K562 (cell line): ENCODE data around the gene KIF5C. TPM values are rescaled to one million over a fixed set of nuclear protein-coding genes. Genes with fewer than 3 reads are reported as not detected.

Source experiments
- ATAC-seq: fragments of 200-7000 bp; cut with Tn5 transposase; 3 replicates; pipeline ENCODE4 v1.9.1; 2020; ENCODE audit warnings: moderate library complexity
- BruUV-seq: library from RNA; stranded (reverse); fragments of 400-500 nt; replicated peaks from 2 replicates; lab custom pipeline; 2021; lab: Mats Ljungman, UMichigan
- CTCF ChIA-PET: fragments of 300-600 bp; formaldehyde crosslinking; extraction: SDS; loops from one replicate; lab custom pipeline; 2021; ENCODE audit warnings: low intra/inter-chr PET ratio; lab: Yijun Ruan, JAX
- POLR2A ChIA-PET: fragments of 300-600, 350-650 bp; sonication (Branson Sonifier 250); formaldehyde crosslinking; extraction: SDS; loops from one replicate; lab custom pipeline; 2021; ENCODE audit warnings: antibody characterized with exemption, inconsistent platforms; lab: Yijun Ruan, JAX
- DNase-seq, 4 experiments: peaks; one replicate each; pipeline versions ENCODE4 v3.0.0 to v3.0.0-alpha.2; 2011 to 2018; ENCODE audit warnings: low spot score in 3 of 4, mixed read lengths in 3 of 4; ENCODE audit errors: extremely low read depth in 1 of 4
- FAIRE-seq: peaks from 2 replicates; lab custom pipeline; 2011; peaks lifted over from hg19 to GRCh38; lab: Jason Lieb, UNC
- H2AFZ ChIP-seq: 2 replicates; pipeline ENCODE4 v1.6.0; 2011; ENCODE audit warnings: low read depth, low read length, control low read depth, inconsistent platforms
- H3K27ac ChIP-seq: fragments of 200-600 bp; 3 replicates; pipeline ENCODE4 v1.8.0; 2011; ENCODE audit warnings: low read depth, mild to moderate bottlenecking, control low read depth, inconsistent platforms, low read length, moderate library complexity, mixed read lengths; ENCODE audit errors: extremely low read depth
- H3K27me3 ChIP-seq, 2 experiments: fragments of 300-600 bp in 1 of 2; 2 replicates in 1 of 2; 3 replicates in 1 of 2; pipeline versions ENCODE4 v1.6.0 to v1.8.0; 2011; ENCODE audit warnings: inconsistent platforms in 2 of 2, low read length in 2 of 2, mild to moderate bottlenecking in 1 of 2, mixed read lengths in 1 of 2, moderate library complexity in 1 of 2; ENCODE audit not compliant: control insufficient read depth in 2 of 2, insufficient read depth in 2 of 2
- H3K36me3 ChIP-seq: fragments of 300-600 bp; 3 replicates; pipeline ENCODE4 v1.8.0; 2011; ENCODE audit warnings: mild to moderate bottlenecking, low read length, inconsistent platforms; ENCODE audit not compliant: control insufficient read depth, insufficient read depth
- H3K4me1 ChIP-seq, 2 experiments: fragments of 200-600 bp in 1 of 2; replicated peaks in 1 of 2; 2 replicates in 1 of 2; 3 replicates in 1 of 2; pipeline versions ENCODE4 v1.5.1 to v1.8.0; 2011; ENCODE audit warnings: inconsistent platforms in 2 of 2, low read length in 2 of 2, mild to moderate bottlenecking in 1 of 2, mixed read lengths in 1 of 2, moderate library complexity in 1 of 2; ENCODE audit not compliant: control insufficient read depth in 2 of 2, insufficient read depth in 2 of 2
- H3K4me2 ChIP-seq: 2 replicates; pipeline ENCODE4 v1.6.1; 2011; ENCODE audit warnings: low read length, control low read depth, inconsistent platforms, mixed read lengths; ENCODE audit not compliant: insufficient read depth
- H3K4me3 ChIP-seq: fragments of 200-600 bp; sonication (generic), shearing (Covaris generic); 2 replicates; pipeline ENCODE4 v1.5.1; 2016; ENCODE audit warnings: control low read depth, inconsistent platforms
- H3K79me2 ChIP-seq: fragments of 200-600 bp; 3 replicates; pipeline ENCODE4 v1.8.0; 2011; ENCODE audit warnings: low read length, inconsistent platforms; ENCODE audit not compliant: control insufficient read depth, insufficient read depth
- H3K9ac ChIP-seq, 2 experiments: 2 replicates each; pipeline versions ENCODE4 v1.6.0 to v1.6.1; 2011; ENCODE audit warnings: low read depth in 2 of 2, low read length in 2 of 2, control low read depth in 1 of 2, inconsistent platforms in 1 of 2, mild to moderate bottlenecking in 1 of 2, mixed read lengths in 1 of 2; ENCODE audit not compliant: insufficient read depth in 1 of 2
- H3K9me1 ChIP-seq: one replicate; pipeline ENCODE4 v1.6.0; 2011; ENCODE audit warnings: inconsistent platforms, mild to moderate bottlenecking, low read length, moderate library complexity; ENCODE audit not compliant: control insufficient read depth, insufficient read depth
- H3K9me3 ChIP-seq: replicated peaks from 2 replicates; pipeline ENCODE4 v1.5.1; 2011; ENCODE audit warnings: low read depth, low read length, inconsistent platforms; ENCODE audit not compliant: control insufficient read depth, insufficient read depth
- H4K20me1 ChIP-seq: replicated peaks from 2 replicates; pipeline ENCODE4 v1.6.1; 2011; ENCODE audit warnings: low read length, inconsistent platforms, mixed read lengths; ENCODE audit not compliant: control insufficient read depth, insufficient read depth
- BCOR ChIP-seq: fragments of 450-650 bp; IDR thresholded peaks from 2 replicates; pipeline ENCODE4 v1.6.1; 2016
- CBX1 ChIP-seq: sonication (generic); IDR thresholded peaks from 2 replicates; pipeline ENCODE4 v1.6.1; 2016; ENCODE audit warnings: antibody characterized with exemption, low read depth, mild to moderate bottlenecking
- DIDO1 ChIP-seq: fragments of 450-650 bp; IDR thresholded peaks from 2 replicates; pipeline ENCODE4 v1.6.1; 2016; ENCODE audit warnings: low read depth, missing biosample characterization, missing genetic modification characterization
- NCOR1 ChIP-seq: fragments of 450-650 bp; IDR thresholded peaks from 2 replicates; pipeline ENCODE4 v1.6.1; 2016; ENCODE audit warnings: mild to moderate bottlenecking, moderate library complexity
- PML ChIP-seq: IDR thresholded peaks from 2 replicates; pipeline ENCODE4 v1.6.1; 2012; ENCODE audit warnings: low read length, inconsistent platforms
- SETDB1 ChIP-seq: IDR thresholded peaks from one replicate; pipeline ENCODE4 v1.6.1; 2012; ENCODE audit warnings: low read length, control low read depth, inconsistent platforms
- TRIM28 ChIP-seq: fragments of 450-650 bp; IDR thresholded peaks from 2 replicates; pipeline ENCODE4 v1.6.1; 2017
- ZNF3 ChIP-seq: fragments of 250-450 bp; sonication (Bioruptor Pico); IDR thresholded peaks from 2 replicates; pipeline ENCODE4 v1.5.0; 2021; ENCODE audit warnings: mild to moderate bottlenecking, moderate library complexity
- ZNF785 ChIP-seq: fragments of 250-450 bp; sonication (Bioruptor Pico); IDR thresholded peaks from 2 replicates; pipeline ENCODE4 v1.4.0; 2020; ENCODE audit warnings: mild to moderate bottlenecking
- WGBS: fragments of 100-300 bp; shearing (Covaris generic); methylation state at CpG from one replicate; pipeline ENCODE4 v1.1.6; 2016; ENCODE audit warnings: low coverage, mixed read lengths; ENCODE audit not compliant: insufficient coverage; ENCODE audit errors: missing lambda C conversion rate; 5-methylcytosine and 5-hydroxymethylcytosine counted together
- in situ Hi-C: fragments of 300-500 bp; cut with MboI; formaldehyde crosslinking; loops from 4 replicates; pipeline ENCODE4 v1.15.0; 2018; ENCODE audit warnings: inconsistent platforms, mixed read lengths
- intact Hi-C: fragments of 100-400 bp; cut with micrococcal nuclease; formaldehyde crosslinking; loops from 2 replicates; pipeline ENCODE4 v1.14.2; 2022
- polyA plus RNA-seq, 8 experiments: library from polyadenylated mRNA; depleted of rRNA in 4 of 8; stranded (reverse) in 5 of 8; unstranded in 3 of 8; fragments of >200 nt; fragmentation: Nextera tagmentation in 2 of 8; fragmentation: Illumina TruSeq in 1 of 8; extraction: Ambion mirVana in 2 of 8; extraction: Trizol in 1 of 8; gene quantifications; 2 replicates each; pipeline versions ENCODE4 v1.2.1 to v1.2.3, GENCODE V29; 2011 to 2014; ENCODE audit warnings: inconsistent platforms in 1 of 8, missing spikeins in 1 of 8
- total RNA-seq, 7 experiments: library from RNA; depleted of rRNA in 6 of 7; stranded (reverse); fragments of >200 nt in 6 of 7; fragmentation: Illumina TruSeq in 2 of 7; extraction: Trizol in 2 of 7; gene quantifications; 2 replicates each; pipeline versions ENCODE4 v1.2.1 to v1.2.3, GENCODE V29; 2011 to 2021; ENCODE audit warnings: low replicate concordance in 1 of 7
- TF ChIP-seq, protein P1 (sequence below): fragments of 250-450 bp; sonication (Bioruptor Pico); IDR thresholded peaks from 2 replicates; pipeline ENCODE4 v1.5.0; 2021; ENCODE audit warnings: mild to moderate bottlenecking, moderate library complexity

The KIF5C gene
- total and polyA plus RNA-seq, 9 of the 15 experiments (the other 6 are each of a cell fraction or from before 2014, with no cell fraction given), result 0.01 to 0.09 (median 0.01) TPM; not detected in 6

- no TSS peak for BruUV-seq
- FAIRE-seq (no peak), ATAC-seq (no peak), DNase-seq (no peak)
- ChIA-PET CTCF (no interaction called here), POLR2A (no interaction called here)
- no peaks in the 10 kb centered on the region for H3K4me1 ChIP-seq
- no peak overlapping the region for H3K27ac ChIP-seq
- WGBS, result 1% methylated on average over 4 of the region's 4 CpGs
- no peak overlapping the region for H3K9ac ChIP-seq
- no peaks in the 10 kb centered on the region for H3K9me1 ChIP-seq
- H3K4me3 ChIP-seq, result no peak overlapping the region
- in situ Hi-C loops, result no loop called here
- no peaks in the 10 kb centered on the region for H3K79me2 ChIP-seq
- intact Hi-C loops, result no loop called here
- H3K4me2 ChIP-seq, result no peak overlapping the region
- no peaks in the 10 kb centered on the region for H3K27me3 ChIP-seq
- no peaks in the 10 kb centered on the region for H4K20me1 ChIP-seq
- no peaks in the 10 kb centered on the region for H3K9me3 ChIP-seq
- no peak overlapping the region for H2AFZ ChIP-seq
- no peaks in the 10 kb centered on the region for H3K36me3 ChIP-seq
- TF ChIP-seq DIDO1 (tag) (no peak), ZNF785 (no peak), TRIM28 (no peak), NCOR1 (no peak), CBX1 (no peak), BCOR (no peak), ZNF3 (CRISPR knock-in tag) (no peak), PML (no peak), SETDB1 (no peak)
- TF ChIP-seq, protein P1, sequence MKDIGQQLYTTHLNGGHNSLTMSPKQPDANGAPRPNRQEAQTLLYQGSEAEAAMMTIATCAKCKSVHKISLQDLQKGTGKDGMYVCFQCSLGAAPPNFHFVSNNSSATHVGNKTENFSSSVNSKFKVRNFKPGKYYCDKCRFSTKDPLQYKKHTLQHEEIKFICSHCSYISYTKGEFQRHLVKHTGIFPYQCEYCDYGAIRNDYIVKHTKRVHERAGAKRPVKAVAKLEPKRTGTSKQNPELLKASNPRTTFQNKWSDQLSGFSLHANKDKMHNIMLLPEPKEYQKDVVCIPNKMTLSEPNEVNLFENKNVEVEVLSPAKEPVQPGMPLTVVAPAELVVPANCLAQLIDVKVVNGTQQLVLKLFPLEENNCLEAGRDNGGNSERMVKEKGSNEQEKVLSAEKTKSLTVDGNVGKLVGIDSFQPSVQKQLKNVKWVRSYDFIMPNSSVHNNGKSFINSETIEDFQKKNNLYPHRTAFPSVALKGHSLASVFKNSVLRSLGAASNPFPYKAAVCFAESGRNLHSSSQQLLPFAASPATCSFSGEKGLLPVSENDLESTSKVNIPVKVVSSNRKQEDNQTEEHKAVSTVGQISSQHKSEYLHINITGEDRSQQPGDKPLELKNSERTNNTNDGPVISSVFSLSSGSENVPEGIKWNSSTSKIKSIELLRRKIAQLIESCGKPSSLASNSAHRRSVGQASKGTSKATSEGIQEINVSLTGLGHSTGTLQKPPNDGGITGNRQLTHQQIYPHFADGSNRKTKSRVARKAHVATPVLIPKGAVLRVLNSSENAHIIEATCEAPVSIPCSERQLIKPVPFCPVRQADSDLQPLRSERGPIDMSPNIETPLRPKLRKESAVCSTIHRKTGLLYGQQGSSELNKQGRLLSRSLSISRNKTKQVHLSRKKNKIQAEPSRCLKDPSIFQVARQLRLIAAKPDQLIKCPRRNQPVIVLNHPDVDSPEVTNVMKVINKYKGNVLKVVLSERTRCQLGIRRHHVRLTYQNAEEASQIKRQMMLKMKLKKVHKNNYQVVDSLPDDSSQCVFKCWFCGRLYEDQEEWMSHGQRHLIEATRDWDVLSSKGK (CRISPR knock-in tag), result no peak
Observed at GRCh38 chr2:148842050-148842449, 33.0 kb upstream of the KIF5C start.
